PC-3 (cell line): ENCODE data around the gene PAPOLB. TPM values are rescaled to one million over a fixed set of nuclear protein-coding genes. Genes with fewer than 3 reads are reported as not detected.

Experiments
- ATAC-seq: fragments of 200-7000 bp; cut with Tn5 transposase; 2 replicates; pipeline ENCODE4 v1.9.1; 2020; ENCODE audit warnings: mild to moderate bottlenecking, moderate library complexity
- Bru-seq: library from RNA; stranded (reverse); fragments of 400-500 nt; gene quantifications from one replicate; lab custom pipeline; 2021; lab: Mats Ljungman, UMichigan
- BruChase-seq, 2 experiments: library from RNA; stranded (reverse); fragments of 400-500 nt; gene quantifications; one replicate each; lab custom pipeline; 2021; lab: Mats Ljungman, UMichigan
- BruUV-seq: library from RNA; stranded (reverse); fragments of 400-500 nt; replicated peaks from 2 replicates; lab custom pipeline; 2021; lab: Mats Ljungman, UMichigan
- CTCF ChIA-PET: fragments of 300-600 bp; sonication (Branson Sonifier 250); formaldehyde crosslinking; loops from one replicate; lab custom pipeline; 2022; ENCODE audit warnings: antibody characterized with exemption; lab: Charles Lee
- POLR2A ChIA-PET: fragments of 300-600 bp; sonication (Branson Sonifier 250); formaldehyde crosslinking; loops from one replicate; lab custom pipeline; 2022; ENCODE audit warnings: antibody characterized with exemption; ENCODE audit not compliant: unreplicated experiment; lab: Charles Lee
- DNase-seq: peaks from one replicate; pipeline ENCODE4 v3.0.0-alpha.2; 2015
- H2AFZ ChIP-seq: fragments of 300-600 bp; sonication (generic); 2 replicates; pipeline ENCODE4 v1.6.0; 2016; ENCODE audit warnings: antibody characterized with exemption, low read length
- H3F3A ChIP-seq: fragments of 300-600 bp; sonication (generic); one replicate; pipeline ENCODE4 v1.6.0; 2017; ENCODE audit warnings: antibody characterized with exemption, low read length, control low read depth, mild to moderate bottlenecking; ENCODE audit not compliant: unreplicated experiment
- H3K27ac ChIP-seq: fragments of 300-600 bp; sonication (generic); 2 replicates; pipeline ENCODE4 v1.5.1; 2016; ENCODE audit warnings: mild to moderate bottlenecking, low read length
- H3K27me3 ChIP-seq: fragments of 300-600 bp; sonication (generic); 2 replicates; pipeline ENCODE4 v1.6.1; 2016; ENCODE audit warnings: low read length, mixed read lengths
- H3K36me3 ChIP-seq: fragments of 300-600 bp; sonication (generic); 2 replicates; pipeline ENCODE4 v1.6.1; 2016; ENCODE audit warnings: low read depth, mixed run types, low read length, mixed read lengths
- H3K4me1 ChIP-seq: fragments of 300-600 bp; sonication (generic); 2 replicates; pipeline ENCODE4 v1.5.1; 2016; ENCODE audit warnings: low read length; ENCODE audit not compliant: insufficient read depth
- H3K4me2 ChIP-seq: fragments of 300-600 bp; sonication (generic); 2 replicates; pipeline ENCODE4 v1.6.0; 2016; ENCODE audit warnings: low read length
- H3K4me3 ChIP-seq: fragments of 300-600 bp; sonication (generic); 2 replicates; pipeline ENCODE4 v1.5.1; 2016; ENCODE audit warnings: mild to moderate bottlenecking, low read length, mixed read lengths
- H3K79me2 ChIP-seq: fragments of 300-600 bp; sonication (generic); 2 replicates; pipeline ENCODE4 v1.6.1; 2017; ENCODE audit warnings: low read length, mixed read lengths
- H3K9ac ChIP-seq: fragments of 300-600 bp; sonication (generic); 2 replicates; pipeline ENCODE4 v1.6.0; 2016; ENCODE audit warnings: mild to moderate bottlenecking, low read length
- H3K9me2 ChIP-seq: fragments of 300-600 bp; sonication (generic); replicated peaks from 2 replicates; pipeline ENCODE4 v1.6.1; 2016; ENCODE audit warnings: mixed run types, low read length, mixed read lengths
- H3K9me3 ChIP-seq: fragments of 300-600 bp; sonication (generic); 2 replicates; pipeline ENCODE4 v1.6.1; 2016; ENCODE audit warnings: low read length, mixed read lengths
- H4K20me1 ChIP-seq: fragments of 300-600 bp; sonication (generic); 2 replicates; pipeline ENCODE4 v1.6.1; 2016; ENCODE audit warnings: low read length, mixed read lengths
- EZH2 ChIP-seq: fragments of 300-600 bp; sonication (generic); IDR thresholded peaks from one replicate; pipeline ENCODE4 v1.6.1; 2017; ENCODE audit warnings: antibody characterized with exemption, mild to moderate bottlenecking, low read length; ENCODE audit not compliant: unreplicated experiment
- EZH2phosphoT487 ChIP-seq: fragments of 300-600 bp; sonication (generic); IDR thresholded peaks from 2 replicates; pipeline ENCODE4 v1.6.1; 2018; ENCODE audit warnings: mild to moderate bottlenecking, antibody characterized with exemption, low read length, borderline replicate concordance
- intact Hi-C: fragments of 100-400 bp; cut with micrococcal nuclease; formaldehyde crosslinking; loops from 2 replicates; pipeline ENCODE4 v1.9.0; 2023
- long read RNA-seq: library from polyadenylated mRNA; unstranded; transcript quantifications from one replicate; pipeline ENCODE4 v2.0.0, GENCODE V29; 2021; ENCODE audit not compliant: unreplicated experiment
- total RNA-seq: library from RNA; depleted of rRNA; stranded (reverse); fragments of >200 nt; gene quantifications from 2 replicates; pipeline ENCODE4 v1.2.3, GENCODE V29; 2014; rRNA removed
- TF ChIP-seq, protein P1 (sequence below): fragments of 300-600 bp; sonication (generic); conservative IDR thresholded peaks from 2 replicates; pipeline ENCODE4 v1.5.1; 2017; ENCODE audit warnings: antibody characterized with exemption, low read depth, mild to moderate bottlenecking, low read length

Gene PAPOLB
- 0.29 and 0.40 TPM in 2 replicates for total RNA-seq
- percentile 45 among the genes with signal in this experiment for Bru-seq, nascent RNA
- BruChase-seq, experiment 1, labeled RNA remaining after a 6-hour chase: percentile 28 among the genes with signal in this experiment
- BruChase-seq, experiment 2, labeled RNA remaining after a 2-hour chase: percentile 25 among the genes with signal in this experiment
- long read RNA-seq: 0 reads

- DNase-seq (no peak), ATAC-seq (no peak)
- ChIA-PET CTCF (no interaction called here), POLR2A (no interaction called here)
- no peaks in the 10 kb centered on the region for H3F3A ChIP-seq
- no TSS peak for BruUV-seq
- TF ChIP-seq EZH2: no peak
- TF ChIP-seq, protein P1, sequence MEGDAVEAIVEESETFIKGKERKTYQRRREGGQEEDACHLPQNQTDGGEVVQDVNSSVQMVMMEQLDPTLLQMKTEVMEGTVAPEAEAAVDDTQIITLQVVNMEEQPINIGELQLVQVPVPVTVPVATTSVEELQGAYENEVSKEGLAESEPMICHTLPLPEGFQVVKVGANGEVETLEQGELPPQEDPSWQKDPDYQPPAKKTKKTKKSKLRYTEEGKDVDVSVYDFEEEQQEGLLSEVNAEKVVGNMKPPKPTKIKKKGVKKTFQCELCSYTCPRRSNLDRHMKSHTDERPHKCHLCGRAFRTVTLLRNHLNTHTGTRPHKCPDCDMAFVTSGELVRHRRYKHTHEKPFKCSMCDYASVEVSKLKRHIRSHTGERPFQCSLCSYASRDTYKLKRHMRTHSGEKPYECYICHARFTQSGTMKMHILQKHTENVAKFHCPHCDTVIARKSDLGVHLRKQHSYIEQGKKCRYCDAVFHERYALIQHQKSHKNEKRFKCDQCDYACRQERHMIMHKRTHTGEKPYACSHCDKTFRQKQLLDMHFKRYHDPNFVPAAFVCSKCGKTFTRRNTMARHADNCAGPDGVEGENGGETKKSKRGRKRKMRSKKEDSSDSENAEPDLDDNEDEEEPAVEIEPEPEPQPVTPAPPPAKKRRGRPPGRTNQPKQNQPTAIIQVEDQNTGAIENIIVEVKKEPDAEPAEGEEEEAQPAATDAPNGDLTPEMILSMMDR: no peak
- no peak for TF ChIP-seq EZH2phosphoT487
- H3K9me2 ChIP-seq: no peaks in the 10 kb centered on the region
- H3K9ac ChIP-seq: no peak within 1 kb of the TSS
- no peak within 1 kb of the TSS for H3K4me3 ChIP-seq
- no peaks in the 10 kb centered on the region for H3K9me3 ChIP-seq
- H3K79me2 ChIP-seq: no peaks in the 10 kb centered on the region
- no peak within 1 kb of the TSS for H3K27ac ChIP-seq
- no peaks in the 10 kb centered on the region for H3K4me1 ChIP-seq
- intact Hi-C loops: no loop called here
- no peaks in the 10 kb centered on the region for H3K27me3 ChIP-seq
- no peak within 1 kb of the TSS for H2AFZ ChIP-seq
- H3K4me2 ChIP-seq: no peak within 1 kb of the TSS
- no peaks in the 10 kb centered on the region for H3K36me3 ChIP-seq
- no peaks in the 10 kb centered on the region for H4K20me1 ChIP-seq
These were observed at the start of gene PAPOLB for GRCh38 chr7:4861673-4862072. TSS of gene PAPOLB (minus strand) at chr7:4862030. CDS start at chr7:4861810, 220 bp downstream.

DNA sequence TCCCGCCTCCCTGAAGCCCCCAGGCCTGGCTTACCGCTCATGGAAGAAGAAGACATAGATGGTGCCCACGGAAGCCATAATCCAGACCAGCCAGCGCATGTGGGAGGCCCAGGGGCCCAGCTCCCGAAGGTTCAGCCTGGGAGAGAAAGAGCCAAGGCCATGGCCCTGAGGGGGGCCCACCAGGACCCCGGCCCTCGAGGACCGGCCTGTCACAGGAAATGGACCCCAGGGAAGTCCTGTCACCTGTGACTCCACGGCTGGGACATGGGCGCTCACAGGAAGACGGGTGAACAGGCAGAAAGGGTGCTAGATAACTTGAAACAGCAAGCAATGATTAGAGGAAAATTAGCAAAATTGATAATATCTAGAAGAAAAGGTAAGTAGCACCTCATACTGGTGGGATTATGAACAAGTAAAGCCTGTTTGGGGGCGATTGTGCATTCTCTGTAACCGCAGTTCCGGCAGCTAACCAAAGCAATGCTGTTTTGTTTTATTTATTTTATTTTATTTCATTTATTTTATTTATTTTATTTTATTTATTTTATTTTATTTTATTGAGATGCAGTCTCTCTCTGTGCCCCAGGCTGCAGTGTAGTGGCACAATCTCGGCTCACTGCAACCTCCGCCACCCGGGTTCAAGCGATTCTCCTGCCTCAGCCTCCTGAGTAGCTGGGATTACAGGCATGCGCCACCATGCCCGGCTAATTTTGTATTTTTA lies 49.4 kb upstream of the PAPOLB start:
- CTCF ChIA-PET: interaction anchor here (0.6 kb wide), 1 partner anchor 117 kb away, joined by 3 read pairs; no protein-coding TSS in a partner anchor
- no TSS peak for BruUV-seq
- no peak for TF ChIP-seq EZH2
- TF ChIP-seq, protein P1: no peak
- TF ChIP-seq EZH2phosphoT487: no peak

DNA sequence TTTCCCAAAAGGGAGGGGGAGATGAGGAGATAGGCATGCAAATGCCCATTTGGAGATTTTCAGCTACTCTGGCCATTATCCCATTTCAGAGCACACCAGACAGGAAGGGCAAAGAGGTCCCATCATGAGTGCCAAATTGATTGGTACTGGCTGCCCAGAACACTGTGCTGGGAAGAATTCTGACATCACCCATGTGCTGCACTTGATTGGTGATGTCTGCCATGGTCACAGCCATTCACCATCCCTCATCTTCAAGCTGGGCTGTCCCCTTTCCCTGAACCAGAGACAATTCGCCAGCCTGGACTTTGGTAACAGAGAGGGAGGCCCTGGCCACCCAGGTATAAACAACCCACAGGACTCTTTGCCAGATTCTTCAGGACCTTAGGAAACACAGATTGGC lies 44.9 kb upstream of the PAPOLB start:
- intact Hi-C loops: no loop called here
- Histone ChIP-seq H3K9ac (no peak overlapping the region), H3K9me3 (no peaks in the 10 kb centered on the region), H3K4me2 (no peak overlapping the region), H3K4me3 (no peak overlapping the region), H3F3A (no peaks in the 10 kb centered on the region), H3K4me1 (no peaks in the 10 kb centered on the region), H3K27me3 (peaks cover 5% of the 10 kb centered on the region; the same call in 1 of the 2 replicates), H3K36me3 (no peaks in the 10 kb centered on the region), H2AFZ (no peak overlapping the region), H3K79me2 (no peaks in the 10 kb centered on the region), H3K9me2 (no peaks in the 10 kb centered on the region), H4K20me1 (no peaks in the 10 kb centered on the region), H3K27ac (no peak overlapping the region)
- no peak for ATAC-seq
- no peak for DNase-seq
- TF ChIP-seq EZH2phosphoT487 (no peak), EZH2 (no peak)
- TF ChIP-seq, protein P1: no peak
- no TSS peak for BruUV-seq
- CTCF ChIA-PET: interaction anchor here (0.7 kb wide), 1 partner anchor 57 kb away, joined by 3 read pairs; no protein-coding TSS in a partner anchor
- POLR2A ChIA-PET: no interaction called here

More for the DNA sequence above, 49.4 kb upstream of the PAPOLB start:
- H3K27me3 ChIP-seq: no peaks in the 10 kb centered on the region; the same call in 1 of the 2 replicates
- H2AFZ ChIP-seq: no peak overlapping the region
- H3K9me2 ChIP-seq: no peaks in the 10 kb centered on the region
- H3F3A ChIP-seq: no peaks in the 10 kb centered on the region
- ATAC-seq (no peak), DNase-seq (no peak)
- POLR2A ChIA-PET: no interaction called here
- H3K4me1 ChIP-seq: no peaks in the 10 kb centered on the region
- no peak overlapping the region for H3K9ac ChIP-seq
- no peak overlapping the region for H3K27ac ChIP-seq
- H3K9me3 ChIP-seq: no peaks in the 10 kb centered on the region
- H3K4me2 ChIP-seq: no peak overlapping the region
- no peak overlapping the region for H3K4me3 ChIP-seq
- H3K36me3 ChIP-seq: no peaks in the 10 kb centered on the region
- no peaks in the 10 kb centered on the region for H3K79me2 ChIP-seq
- no peaks in the 10 kb centered on the region for H4K20me1 ChIP-seq
- intact Hi-C loops: no loop called here
